Stimulated activated CD8-positive, alpha-beta memory T cell treated with anti-CD3 and anti-CD28 coated beads, Interleukin-15, amount 100 ng/mL, for 4 hours (primary cell): ENCODE data around the gene TMEM41B.
A peak's percentile ranks its signal among the peaks of the same experiment; 100 is the strongest.
"Not testable (repeated sequence)": the region's sequence is repeated elsewhere in the genome, so short reads cannot be mapped to it uniquely, and the experiment has no call there.

ENCODE experiments used
- DNase-seq, 2 donors: peaks; one replicate each; pipeline ENCODE4 v3.0.0-alpha.2; 2020; ENCODE audit warnings: low read depth in 2 of 2

TMEM41B gene

DNA sequence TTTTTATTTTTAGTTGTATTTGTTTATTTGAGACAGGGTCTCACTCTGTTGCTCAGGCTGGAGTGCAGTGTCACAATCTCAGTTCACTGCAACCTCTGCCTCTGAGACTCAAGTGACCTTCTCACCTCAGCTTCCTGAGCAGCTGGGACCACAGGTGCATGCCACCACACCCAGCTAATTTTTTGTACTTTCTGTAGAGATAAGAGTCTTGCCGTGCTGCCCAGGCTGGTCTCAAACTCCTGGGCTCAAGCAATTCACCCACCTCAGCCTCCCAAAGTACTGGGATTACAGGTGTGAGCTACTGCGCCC lies 53.6 kb downstream of the TMEM41B start:
- not testable (repeated sequence) for DNase-seq

DNA sequence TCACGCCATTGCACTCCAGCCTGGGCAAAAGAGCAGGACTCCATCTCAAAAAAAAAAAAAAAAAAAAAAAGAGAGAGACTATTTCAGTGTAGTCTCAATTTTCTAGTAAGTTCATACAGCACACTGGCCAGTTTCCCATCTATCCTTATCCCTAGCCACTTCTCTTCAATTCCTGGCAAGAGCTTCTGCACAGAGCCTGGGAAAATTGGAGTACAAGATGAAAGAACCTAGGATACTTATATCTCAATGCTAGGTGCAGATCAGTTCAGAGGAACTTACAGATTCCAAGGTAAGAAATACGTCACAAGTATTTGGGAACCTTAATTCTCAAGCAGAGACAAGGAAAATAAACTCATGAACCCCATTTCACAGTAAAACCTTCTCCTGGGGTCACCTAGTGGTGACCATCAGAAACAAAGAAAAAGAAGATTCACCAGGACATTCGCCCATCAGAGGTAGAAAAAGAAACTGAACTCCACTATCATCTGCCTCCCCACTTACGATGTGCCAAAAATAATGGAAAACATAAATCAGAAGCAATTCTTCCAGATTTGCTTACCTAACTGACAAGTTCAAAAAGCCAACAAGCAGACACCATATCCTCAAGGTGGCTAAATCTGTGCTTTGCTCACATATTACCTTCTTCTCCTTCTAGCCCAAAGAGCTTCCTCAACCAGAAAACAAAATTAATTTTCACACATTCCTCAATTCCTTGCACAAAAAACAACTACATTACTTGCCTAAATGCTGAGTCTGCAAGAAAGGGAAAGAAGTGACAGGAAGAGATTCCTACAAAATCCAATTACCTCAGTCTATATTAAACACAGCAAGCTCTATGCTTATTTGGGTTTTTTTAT lies 54.2 kb downstream of the TMEM41B start:
- no peak for DNase-seq

DNA sequence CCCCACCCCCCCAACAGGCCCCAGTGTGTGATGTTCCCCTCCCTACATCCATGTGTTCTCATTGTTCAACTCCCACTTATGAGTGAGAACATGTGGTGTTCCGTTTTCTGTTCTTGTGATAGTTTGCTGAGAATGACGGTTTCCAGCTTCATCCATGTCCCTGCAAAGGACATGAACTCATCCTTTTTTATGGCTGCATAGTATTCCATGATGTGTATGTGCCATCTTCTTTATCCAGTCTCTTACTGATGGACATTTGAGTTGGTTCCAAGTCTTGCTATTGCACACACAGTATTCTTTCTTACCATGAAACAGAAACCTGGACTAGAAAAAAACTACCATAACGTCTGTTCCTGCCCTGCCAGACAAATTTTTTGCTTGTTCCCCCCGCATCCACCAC lies 56.1 kb downstream of the TMEM41B start:
- DNase-seq = not testable (repeated sequence)

DNA sequence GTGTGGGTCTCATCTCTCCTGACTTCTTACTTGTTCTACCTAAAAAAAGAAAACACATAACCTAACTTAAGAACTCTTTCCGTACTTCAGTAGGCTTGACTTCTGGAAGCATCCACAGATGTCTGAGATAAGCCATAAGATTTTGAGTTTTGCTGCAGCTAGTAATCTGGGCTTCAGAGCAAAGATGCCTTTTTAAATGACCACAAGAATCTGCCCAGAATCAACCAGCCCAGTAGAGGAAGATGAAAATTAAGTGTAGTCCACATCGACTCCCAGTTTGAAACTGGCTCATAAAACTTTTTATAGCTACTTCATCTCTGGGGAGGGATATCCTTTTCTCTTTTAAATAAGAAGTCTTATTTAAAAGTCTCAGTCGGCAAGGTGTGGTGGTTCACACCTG lies 60.0 kb downstream of the TMEM41B start:
- DNase-seq = no peak

DNA sequence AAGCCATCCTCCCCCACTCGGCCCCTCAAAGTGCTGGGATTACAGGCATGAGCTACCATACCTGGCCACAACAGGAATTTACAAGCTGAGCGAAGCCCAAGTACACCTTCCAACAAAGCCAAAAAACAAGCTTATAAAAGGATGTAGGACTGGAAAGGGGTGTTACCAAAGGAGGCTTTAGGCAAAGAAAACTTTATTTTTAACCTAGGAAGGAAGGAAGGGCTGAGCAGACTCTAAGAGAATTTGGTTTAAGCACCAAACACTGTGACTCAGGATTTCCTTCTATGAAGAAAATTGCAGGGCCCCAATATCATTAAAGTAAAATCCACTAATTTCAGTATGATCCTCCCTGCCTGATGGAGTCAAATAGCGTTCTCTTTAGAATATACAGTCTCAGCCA lies 61.3 kb downstream of the TMEM41B start:
- DNase-seq = no peak

DNA sequence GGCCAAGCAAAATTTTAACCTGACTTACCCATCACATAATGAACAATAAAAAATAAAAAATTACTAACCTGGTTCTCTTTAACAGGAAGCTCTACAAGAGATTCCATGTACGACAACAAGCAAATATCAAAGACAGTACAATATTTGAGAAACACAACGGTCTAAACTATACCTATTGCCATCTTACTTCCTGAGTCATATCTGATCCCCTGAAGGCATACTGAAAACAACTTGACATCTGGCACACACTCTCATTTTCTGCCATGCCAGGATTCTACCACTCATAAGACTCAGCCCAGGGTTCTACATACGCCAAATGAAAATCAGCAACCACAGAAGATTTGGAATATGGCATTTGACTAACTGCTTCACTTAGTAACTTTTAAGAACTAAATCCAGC lies 63.1 kb downstream of the TMEM41B start:
- no peak for DNase-seq

DNA sequence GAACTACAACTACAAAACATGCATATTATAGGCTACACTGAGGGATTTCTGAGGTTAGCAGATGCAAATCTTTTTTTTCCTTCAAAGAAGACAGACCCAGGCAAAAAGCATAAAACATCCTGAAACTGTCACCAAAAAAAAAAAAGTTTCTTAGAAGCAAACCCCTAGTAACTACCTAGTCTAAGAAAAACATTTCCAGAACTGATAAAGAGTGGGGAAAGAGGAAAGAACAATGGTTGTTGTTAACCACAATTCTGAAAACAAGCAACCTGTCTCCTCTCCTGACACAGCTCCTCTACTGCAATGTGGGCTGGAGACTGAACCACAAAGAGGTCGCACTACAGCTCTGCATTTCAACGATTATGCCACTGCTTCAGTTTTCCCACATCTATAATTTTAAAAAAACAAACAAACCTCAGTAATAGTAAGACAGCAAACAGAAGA lies 64.2 kb downstream of the TMEM41B start:
- peak in 1 of 2 donors; percentile 10 for DNase-seq

DNA sequence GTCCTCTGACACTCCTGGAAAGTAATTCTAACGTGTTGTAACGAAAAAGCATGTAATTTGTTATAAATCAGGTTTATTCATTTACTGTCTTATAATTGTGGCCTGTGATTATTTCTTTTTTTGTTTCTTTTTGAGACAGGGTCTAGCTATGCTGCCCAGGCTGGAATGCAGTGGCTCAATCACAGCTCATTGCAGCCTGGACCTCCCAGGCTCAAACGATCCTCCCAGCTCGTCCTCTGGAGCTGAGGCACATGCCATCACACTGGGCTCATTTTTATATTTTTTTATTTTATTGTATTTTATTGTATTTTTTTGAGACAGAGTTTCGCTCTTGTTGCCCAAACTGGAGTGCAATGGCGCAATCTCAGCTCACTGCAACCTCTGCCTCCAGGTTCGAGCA lies 65.1 kb downstream of the TMEM41B start:
- DNase-seq = no peak

DNA sequence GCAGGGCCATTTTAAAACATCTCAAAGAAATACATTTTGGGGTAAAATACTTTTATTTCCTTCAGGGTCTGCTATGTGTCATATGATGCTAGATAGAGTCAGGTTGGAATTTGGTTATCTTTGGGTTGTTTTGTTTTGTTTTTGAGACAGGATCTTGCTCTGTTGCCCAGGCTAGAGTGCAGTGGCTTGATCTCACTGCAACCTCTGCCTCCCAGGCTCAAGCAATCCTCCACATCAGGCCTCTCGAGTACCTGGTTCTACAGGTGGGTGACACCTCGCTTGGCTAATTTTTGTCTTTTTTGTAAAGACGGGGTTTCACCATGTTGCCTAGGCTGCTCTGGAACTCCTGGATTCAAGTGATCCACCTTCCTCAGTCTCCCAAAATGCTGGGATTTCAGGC lies 66.5 kb downstream of the TMEM41B start:
- DNase-seq = no peak

DNA sequence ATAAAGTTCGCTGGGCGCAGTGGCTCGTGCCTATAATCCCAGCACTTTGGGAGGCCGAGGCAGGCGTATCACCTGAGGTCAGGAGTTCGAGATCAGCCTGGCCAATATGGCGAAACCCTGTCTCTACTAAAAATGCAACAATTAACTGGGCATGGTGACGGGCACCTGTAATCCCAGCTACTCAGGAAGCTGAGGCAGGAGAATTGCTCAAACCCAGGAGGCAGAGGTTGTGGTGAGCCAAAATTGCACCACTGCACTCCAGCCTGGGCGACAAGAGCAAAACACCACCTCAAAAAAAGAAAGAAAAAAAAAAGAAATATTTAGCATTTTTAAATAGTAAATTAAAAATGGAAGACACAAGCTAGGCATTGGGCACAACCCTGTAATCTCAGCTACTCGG lies 78.2 kb downstream of the TMEM41B start:
- DNase-seq = not testable (repeated sequence)

DNA sequence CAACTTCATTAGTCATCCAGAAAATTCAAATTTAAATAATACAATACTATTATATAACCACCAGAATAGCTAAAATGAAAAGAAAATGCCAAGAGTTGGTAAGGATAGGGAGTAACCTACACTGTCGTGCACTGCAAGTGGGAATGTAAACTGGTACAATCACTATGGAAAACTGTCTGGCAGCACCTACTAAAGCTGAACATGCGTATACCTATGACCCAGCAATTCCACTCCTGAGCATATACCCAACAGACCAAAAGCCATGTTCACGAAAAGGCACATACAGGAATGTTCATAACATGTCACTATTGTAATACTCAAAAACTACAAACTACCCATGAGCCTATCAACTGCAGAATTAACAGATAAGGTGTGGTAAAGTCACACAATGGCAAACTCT lies 81.9 kb downstream of the TMEM41B start:
- no peak for DNase-seq

DNA sequence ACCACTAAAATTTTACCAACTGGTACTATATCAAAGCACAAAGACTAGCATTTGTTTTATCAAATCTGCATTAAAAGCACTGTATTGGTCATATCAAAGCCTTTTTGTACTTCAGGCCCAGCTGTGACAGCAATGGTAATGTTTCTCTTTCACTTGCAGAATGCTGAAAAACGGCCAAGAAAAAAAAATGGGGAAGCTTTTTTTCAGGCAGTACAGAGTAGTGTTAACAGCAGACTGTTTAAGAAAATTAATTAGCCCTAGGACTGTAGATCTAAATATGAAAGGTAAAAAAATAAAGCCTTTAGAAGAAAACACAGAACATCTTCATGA lies 82.6 kb downstream of the TMEM41B start:
- DNase-seq = no peak
